ENCODE results near the gene PAX8.
"Not testable (repeated sequence)": the region's sequence is repeated elsewhere in the genome, so short reads cannot be mapped to it uniquely, and the experiment has no call there.

PAX8 gene

GRCh38 chr2:113288674-113289149 lies 10.0 kb upstream of the PAX8 start:
- not testable (repeated sequence) for DNase-seq

DNA sequence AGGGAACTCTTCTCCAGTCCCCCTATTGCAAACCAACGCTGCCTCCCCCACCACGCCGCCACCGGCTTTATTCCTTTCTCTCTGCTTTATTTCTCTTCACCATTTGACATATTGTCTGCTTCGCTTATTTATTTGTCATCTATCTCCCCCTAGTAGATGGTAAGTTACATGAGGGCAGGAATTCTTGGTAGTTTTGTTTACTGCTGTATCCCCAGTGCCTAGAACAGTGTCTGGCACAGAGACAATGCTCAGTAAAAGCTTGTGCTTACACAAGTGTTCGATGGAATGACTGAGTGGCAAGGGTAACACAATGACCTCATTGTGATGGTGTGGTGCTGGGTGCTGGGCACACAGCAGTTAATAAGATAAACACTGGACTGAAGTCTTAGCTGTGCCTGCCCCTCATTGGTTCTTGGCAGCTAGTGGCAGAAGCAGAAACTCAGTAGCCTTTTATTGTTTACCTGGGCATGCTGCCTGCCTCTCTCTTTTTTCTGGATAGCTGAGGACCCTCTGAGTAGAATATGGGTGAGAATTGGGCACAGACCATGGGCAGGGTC lies 9.5 kb upstream of the PAX8 start:
- not testable (repeated sequence) for DNase-seq

DNA sequence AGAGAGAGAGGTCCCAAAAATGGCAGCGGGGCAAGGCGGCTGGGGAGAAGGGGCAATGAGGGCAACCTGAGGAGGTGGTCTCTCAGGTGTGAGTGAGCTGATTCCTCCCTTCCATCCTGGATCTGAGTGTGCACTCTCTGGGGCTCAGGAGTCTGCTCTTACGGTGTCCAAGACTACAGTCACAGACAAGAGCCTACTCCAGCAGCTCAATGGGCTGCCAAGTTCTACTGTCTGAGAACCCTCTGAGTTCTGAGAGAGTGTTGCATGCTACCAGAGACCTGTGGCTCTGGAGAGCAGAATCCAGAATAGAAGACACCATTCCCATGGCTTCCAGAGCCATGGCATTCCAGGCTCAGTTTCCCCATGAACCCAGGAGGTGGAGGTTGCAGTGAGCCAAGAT lies 7.1 kb upstream of the PAX8 start:
- no peak for DNase-seq

GRCh38 chr2:113284999-113285398 lies 6.3 kb upstream of the PAX8 start:
- DNase-seq = not testable (repeated sequence)

DNA sequence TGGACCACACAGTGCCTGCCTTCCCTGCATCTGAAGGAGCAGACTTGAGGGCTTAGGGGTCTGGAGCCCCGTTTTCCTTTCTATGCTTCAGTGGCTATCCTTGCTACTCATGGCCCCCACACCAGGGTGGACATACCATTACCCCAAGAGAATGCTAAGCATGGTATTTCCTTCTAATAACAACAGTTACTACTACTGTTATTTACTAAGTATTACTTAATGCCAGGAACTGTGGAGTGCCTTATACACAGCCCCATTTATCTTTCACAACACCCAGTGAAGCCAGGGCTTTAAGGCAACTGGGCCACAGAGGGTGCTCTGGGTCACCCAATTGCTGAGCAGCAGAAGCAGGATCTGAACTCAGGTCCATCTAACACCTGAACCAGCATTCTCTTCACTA lies 5.8 kb upstream of the PAX8 start:
- DNase-seq = no peak

- DNase-seq = no peak
These were observed 5.1 kb upstream of the PAX8 start for GRCh38 chr2:113283704-113284284.

GRCh38 chr2:113282747-113283533 lies 4.2 kb upstream of the PAX8 start:
- DNase-seq = peak; percentile 82

DNA sequence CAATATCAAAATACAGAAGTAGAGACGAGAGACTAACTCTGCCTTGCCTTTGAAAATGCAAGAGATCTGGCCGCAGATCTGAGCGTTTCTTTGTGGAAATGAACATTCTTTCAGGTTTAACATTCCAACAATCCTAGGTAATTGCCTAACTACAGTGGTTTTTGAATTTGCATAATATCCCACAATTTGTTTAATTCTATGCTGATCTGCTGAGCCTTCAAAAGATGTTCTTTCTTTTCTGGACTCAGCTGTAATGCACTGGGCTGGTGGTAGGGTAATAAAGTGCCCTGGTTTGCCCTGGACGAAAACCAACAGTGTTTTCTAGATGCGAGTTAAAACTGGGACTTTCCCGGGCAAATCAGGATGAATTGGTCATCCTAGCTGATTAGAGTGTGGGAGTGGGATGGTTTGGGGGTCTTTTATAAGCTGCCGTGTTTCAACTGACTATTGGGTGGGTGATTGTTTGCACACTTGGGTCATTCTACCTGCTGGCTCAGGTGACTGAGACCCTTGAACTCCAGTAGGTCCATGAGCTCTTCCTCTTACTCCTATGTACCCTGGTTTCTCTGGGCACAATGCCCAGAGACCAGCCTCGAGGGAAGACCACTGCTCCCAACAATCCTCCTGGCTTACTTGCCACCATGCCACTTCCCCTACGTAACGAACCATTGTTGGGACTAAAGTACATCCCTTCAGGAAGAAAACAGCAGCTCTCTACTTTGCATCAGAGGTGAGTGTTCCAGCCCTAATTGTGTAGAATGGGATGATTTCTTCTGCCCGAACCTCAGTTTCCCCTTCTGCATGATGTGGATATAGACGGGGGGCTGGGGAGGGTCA lies 3.4 kb upstream of the PAX8 start:
- DNase-seq = no peak

DNA sequence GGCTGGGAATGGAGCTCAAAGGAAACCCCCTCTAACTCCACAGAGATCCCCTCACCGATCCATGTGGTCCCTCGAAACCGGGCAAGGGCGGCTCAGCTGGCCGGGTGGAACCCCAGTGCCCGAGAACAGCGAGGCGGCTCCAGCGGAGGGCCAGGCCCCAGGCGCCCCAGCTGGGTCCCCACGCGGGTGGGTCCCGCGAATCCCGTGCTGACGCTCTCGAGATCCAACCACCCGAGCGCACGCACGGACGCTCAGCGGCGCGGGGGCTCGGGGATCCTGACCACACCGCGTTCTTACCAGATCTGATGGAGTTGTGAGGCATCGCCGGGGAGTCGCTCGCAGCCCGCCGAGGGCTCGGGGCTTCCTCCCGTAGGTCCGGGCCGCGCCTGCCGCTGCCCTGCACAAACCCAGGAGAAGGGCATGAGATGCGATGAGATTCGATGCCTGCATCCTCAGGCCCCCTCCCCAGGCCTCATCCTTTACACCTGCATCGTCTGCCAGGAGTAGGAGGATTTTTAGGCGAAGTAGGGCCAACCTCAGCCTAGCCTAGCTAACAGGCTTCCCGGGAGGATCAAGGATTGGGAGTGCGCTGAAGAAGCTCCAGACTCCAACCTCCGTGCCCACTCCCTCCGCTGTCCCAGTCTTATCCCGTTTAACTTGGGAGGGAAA lies 514 bp downstream of the PAX8 start:
- no peak for DNase-seq

DNA sequence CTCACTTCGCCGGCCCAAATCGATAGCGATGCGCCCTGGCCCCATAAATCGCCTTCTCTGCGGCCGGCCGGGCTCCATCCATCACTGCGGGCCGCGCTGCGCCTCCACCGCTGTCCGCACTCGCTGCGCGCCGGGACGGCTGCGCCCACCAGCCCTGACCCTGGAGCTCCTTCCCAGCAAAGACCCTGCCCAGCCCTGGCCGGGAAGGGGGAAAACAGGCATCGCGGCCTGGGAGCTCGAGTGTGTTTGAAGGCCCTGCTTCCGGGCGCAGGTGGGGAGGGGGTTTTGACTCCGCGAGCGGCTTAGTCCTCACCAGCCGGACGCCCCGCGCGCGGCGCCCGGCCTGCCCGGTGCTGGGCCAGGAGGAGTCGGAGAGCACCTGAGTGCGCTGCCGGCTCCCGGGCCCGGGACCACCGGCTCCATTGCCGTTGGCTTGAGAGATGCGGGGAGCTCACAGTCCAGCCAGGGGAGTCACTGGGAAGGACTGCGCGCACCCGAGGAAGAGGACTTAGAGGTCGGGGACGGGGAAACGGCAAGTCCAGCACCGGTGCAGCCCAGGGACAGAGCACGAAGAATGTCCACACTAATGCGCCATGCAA lies 1.1 kb downstream of the PAX8 start:
- DNase-seq = no peak

DNA sequence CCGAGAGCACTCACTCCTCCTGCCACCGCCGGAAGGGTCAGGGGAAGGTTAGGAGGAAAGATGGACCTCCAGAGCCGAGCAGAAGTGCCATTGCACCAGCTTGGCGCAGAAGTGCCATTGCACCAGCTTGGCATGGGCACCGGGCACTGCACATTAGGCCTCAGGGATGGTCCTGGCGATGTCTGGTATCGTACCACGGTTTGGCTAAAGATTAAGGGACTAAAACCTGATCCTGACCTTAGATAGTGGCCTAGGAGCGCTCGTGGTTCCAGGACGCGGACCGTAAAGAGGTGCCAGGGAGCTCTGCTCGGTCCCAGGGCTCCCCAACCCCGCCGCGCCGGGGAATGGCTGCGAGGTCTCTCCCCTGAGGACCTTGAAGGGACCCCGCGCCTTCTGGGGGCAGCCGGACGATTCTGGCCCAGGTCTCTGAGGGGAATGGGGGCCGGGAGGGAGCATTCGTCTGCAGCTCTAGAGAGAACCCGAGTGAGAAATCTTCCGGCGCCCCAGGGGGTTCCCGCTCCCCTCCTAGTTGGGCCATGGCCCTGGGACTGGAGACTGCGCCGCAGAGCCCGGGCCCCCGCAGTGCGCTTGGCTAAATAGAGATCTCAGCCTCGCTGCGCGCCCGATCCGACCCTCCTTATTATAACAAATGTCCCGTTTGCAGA lies 1.8 kb downstream of the PAX8 start:
- DNase-seq = no peak

DNA sequence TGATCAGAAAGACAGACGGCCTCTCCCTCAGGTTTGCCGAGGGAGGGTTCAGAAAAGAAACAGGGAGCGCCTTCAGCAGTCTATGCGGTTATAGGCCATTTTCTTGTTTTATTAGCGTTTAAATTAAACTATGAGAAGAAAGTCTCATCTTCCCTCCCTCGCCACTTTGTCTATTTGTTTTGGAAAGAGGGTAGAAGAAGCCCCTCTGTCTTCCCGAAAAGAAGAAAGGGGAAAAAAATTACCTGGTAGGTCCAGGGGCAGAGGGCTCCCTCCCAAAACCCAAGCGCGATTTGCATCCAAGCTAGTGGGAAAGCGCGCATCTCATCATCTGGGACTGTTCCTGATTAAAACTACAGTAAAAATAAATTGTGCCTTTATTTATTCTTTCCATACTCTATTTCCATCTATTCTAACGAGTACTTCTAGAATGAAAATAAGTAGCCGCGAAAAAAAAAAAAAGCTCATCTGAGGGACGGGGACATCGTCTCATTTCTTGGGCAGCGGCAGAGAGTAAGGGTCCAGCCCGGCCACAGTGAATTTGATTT lies 2.4 kb downstream of the PAX8 start:
- no peak for DNase-seq

DNA sequence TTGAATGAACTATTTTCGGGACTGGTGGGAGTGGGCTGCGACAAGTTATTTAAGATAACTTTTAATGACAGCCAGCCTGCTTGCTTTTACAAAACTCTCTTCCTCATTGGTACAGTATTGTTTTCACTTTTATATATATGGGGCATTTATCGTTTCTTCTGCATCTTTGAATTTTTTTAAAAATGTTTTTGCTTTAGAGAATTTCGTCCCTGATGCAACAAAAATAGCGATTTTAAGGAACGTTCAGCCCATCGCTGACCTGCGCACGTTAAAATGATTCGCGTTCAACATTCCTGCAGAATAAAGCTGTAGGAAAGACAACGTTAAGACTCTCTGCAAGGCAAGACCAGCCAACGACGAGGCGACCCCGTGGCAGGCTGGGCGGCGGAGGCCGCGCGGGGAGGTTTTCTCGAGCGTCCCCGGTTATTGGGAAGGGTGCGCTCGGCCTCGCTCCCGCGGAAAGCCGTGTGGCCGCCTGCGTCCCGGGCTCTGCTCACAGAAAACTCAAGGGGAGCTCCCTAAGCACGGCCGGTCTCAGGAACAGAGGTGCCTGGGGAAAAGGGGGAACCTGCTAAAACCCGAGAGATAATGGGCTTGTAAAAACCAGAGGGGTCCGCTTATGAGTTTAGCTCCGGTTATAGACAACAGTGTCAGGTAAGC lies 3.0 kb downstream of the PAX8 start:
- DNase-seq = no peak

DNA sequence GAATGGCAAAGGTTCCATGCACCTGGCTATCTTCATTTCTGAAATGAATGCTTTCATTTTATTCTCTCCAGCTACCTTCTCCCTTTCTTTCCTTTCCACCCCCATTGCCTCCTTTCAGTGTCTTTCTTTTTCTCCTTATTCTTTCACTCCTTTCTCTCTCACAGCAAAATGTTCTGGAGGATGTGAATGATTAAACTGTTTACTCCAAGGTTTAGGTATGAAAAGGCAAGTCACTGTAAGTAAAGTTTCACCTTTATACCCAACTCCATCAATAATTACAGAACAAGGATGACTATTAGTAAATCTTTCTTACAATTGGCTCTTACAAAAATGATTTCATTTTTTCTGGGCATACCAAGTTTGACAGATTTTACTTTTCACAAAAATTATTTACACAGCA lies 4.3 kb downstream of the PAX8 start:
- no peak for DNase-seq

- DNase-seq = no peak
These were observed 4.7 kb downstream of the PAX8 start for GRCh38 chr2:113273981-113274380.

- no peak for DNase-seq
These were observed 5.6 kb downstream of the PAX8 start for GRCh38 chr2:113273027-113273551.

- no peak for DNase-seq
These were observed 6.2 kb downstream of the PAX8 start for GRCh38 chr2:113272477-113272876.

DNA sequence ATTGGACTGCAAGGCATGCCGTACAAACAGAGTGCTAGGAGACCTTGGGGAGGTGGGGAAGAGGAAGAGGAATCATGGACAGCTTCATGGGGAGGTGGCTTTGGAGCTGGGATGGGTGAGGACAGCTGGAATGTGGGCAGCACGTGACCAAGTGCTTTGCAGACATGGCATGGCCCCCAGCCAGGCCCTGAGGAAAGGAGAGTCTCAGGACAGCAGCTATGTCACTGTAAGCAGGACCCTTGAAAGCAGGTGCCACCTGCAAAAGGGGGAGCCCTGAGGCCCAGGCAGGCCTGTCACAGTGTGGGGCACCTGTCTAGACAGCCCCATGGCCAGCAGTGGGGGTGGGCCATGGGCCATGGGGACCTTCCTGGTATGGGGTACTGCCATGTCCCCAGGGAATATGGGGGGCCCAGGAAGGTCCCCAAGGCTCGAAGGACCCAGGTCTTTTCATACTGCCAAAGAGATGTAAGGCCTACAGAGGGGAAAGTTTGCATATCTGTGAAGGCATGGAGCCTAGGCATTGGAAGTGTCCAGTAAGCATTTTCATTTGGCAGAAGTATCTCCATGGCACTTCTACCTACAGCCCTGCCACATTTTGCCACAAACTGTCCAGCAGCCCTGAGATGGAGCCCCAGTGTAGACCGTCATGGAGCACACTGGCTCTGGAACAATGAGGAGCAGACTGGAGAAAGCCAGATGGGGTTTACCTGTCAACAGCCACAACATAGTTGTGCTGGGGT lies 9.9 kb downstream of the PAX8 start:
- DNase-seq = no peak

- no peak for DNase-seq
These were observed 12.3 kb downstream of the PAX8 start for GRCh38 chr2:113266431-113266830.
